Measurements from ENCODE around the gene GHRH. TPM values are rescaled to one million over a fixed set of nuclear protein-coding genes. Genes with fewer than 3 reads are reported as not detected.

GHRH gene
- total and polyA plus RNA-seq, 11 donors: not detected

- intact Hi-C loops (cut with DNase I): no loop called here
- no peak for ATAC-seq
- no peak overlapping the region for H3K4me3 ChIP-seq
- H3K9me3 ChIP-seq: no peaks in the 10 kb centered on the region
- no peak for DNase-seq
- TF ChIP-seq POLR2A (IDR thresholded peaks at IDR 0.05) (no peak), CTCF (IDR thresholded peaks at IDR 0.05) (no peak)
- no peak overlapping the region for H3K27ac ChIP-seq
- no peaks in the 10 kb centered on the region for H3K4me1 ChIP-seq
- H3K36me3 ChIP-seq: no peaks in the 10 kb centered on the region
- WGBS, 4 donors: 51 to 58% (median 55%) methylated on average over 8 of the region's 8 CpGs
- peaks cover 0 to 31% (median 3%) of the 10 kb centered on the region in 9 donors for H3K27me3 ChIP-seq
Measured at GRCh38 chr20:37262505-37262904, 891 bp upstream of the GHRH start.

- TF ChIP-seq CTCF (IDR thresholded peaks at IDR 0.05) (no peak), POLR2A (IDR thresholded peaks at IDR 0.05) (no peak)
- H3K4me3 ChIP-seq: no peak overlapping the region
- intact Hi-C loops (cut with DNase I): no loop called here
- peaks cover 0 to 41% (median 3%) of the 10 kb centered on the region in 9 donors for H3K27me3 ChIP-seq
- H3K36me3 ChIP-seq: no peaks in the 10 kb centered on the region
- H3K4me1 ChIP-seq: no peaks in the 10 kb centered on the region
- no peak overlapping the region for H3K27ac ChIP-seq
- H3K9me3 ChIP-seq: no peaks in the 10 kb centered on the region
- 74 to 86% (median 78%) methylated on average over 4 of the region's 4 CpGs for WGBS, 4 donors
- no peak for DNase-seq
- no peak for ATAC-seq
Measured at GRCh38 chr20:37260923-37261322, 691 bp downstream of the GHRH start.

- DNase-seq: no peak
- intact Hi-C loops (cut with DNase I): no loop called here
- H3K27me3 ChIP-seq: peaks cover 0 to 42% (median 3%) of the 10 kb centered on the region in 9 donors
Measured at GRCh38 chr20:37259865-37260264, 1.7 kb downstream of the GHRH start.

GRCh38 chr20:37259031-37259430 lies 2.6 kb downstream of the GHRH start:
- DNase-seq (no peak), ATAC-seq (no peak)
- H3K27me3 ChIP-seq: peaks cover 0 to 42% (median 3%) of the 10 kb centered on the region in 9 donors
- intact Hi-C loops (cut with DNase I): no loop called here
- H3K36me3 ChIP-seq: no peaks in the 10 kb centered on the region
- no peak overlapping the region for H3K27ac ChIP-seq
- no peak overlapping the region for H3K4me3 ChIP-seq
- no peaks in the 10 kb centered on the region for H3K4me1 ChIP-seq
- peaks cover 0 to 11% (median 2%) of the 10 kb centered on the region in 12 donors for H3K9me3 ChIP-seq
- no peak for TF ChIP-seq CTCF (IDR thresholded peaks at IDR 0.05)
- TF ChIP-seq POLR2A (IDR thresholded peaks at IDR 0.05): no peak
- WGBS, 4 donors: 74 to 76% (median 75%) methylated on average over 11 of the region's 11 CpGs

More at GRCh38 chr20:37259865-37260264, 1.7 kb downstream of the GHRH start:
- no peak overlapping the region for H3K4me3 ChIP-seq
- H3K36me3 ChIP-seq: no peaks in the 10 kb centered on the region
- no peaks in the 10 kb centered on the region for H3K4me1 ChIP-seq
- no peak overlapping the region for H3K27ac ChIP-seq
- TF ChIP-seq POLR2A (IDR thresholded peaks at IDR 0.05) (no peak), CTCF (IDR thresholded peaks at IDR 0.05) (no peak)
- ATAC-seq: no peak
- WGBS, 4 donors: 52 to 58% (median 56%) methylated on average over 3 of the region's 3 CpGs
- H3K9me3 ChIP-seq: peaks cover 0 to 3% (median 0%) of the 10 kb centered on the region in 12 donors
